Ishikawa (cell line): Measurements from ENCODE around the gene POU2F1.

ENCODE experiments used
- CEBPB ChIP-seq: IDR thresholded peaks from 2 replicates; pipeline ENCODE4 v1.6.1; 2012
- CREB1 ChIP-seq: IDR thresholded peaks from 2 replicates; pipeline ENCODE4 v1.6.1; 2012; ENCODE audit warnings: low read depth
- EGR1 ChIP-seq: IDR thresholded peaks from 2 replicates; pipeline ENCODE4 v1.6.1; 2012
- EP300 ChIP-seq: IDR thresholded peaks from 2 replicates; pipeline ENCODE4 v1.6.1; 2012; ENCODE audit warnings: borderline replicate concordance
- FOXM1 ChIP-seq: IDR thresholded peaks from 2 replicates; pipeline ENCODE4 v1.6.1; 2012; ENCODE audit warnings: low read depth, borderline replicate concordance
- MAX ChIP-seq: IDR thresholded peaks from 2 replicates; pipeline ENCODE4 v1.6.1; 2012
- NFIC ChIP-seq: IDR thresholded peaks from 2 replicates; pipeline ENCODE4 v1.6.1; 2012
- RAD21 ChIP-seq: IDR thresholded peaks from 2 replicates; pipeline ENCODE4 v1.6.1; 2012; ENCODE audit warnings: low read depth
- REST ChIP-seq: IDR thresholded peaks from 2 replicates; pipeline ENCODE4 v1.6.1; 2012; ENCODE audit warnings: low read depth, mild to moderate bottlenecking
- TAF1 ChIP-seq: IDR thresholded peaks from 2 replicates; pipeline ENCODE4 v1.6.1; 2012; ENCODE audit warnings: low read depth, mild to moderate bottlenecking
- TCF12 ChIP-seq: IDR thresholded peaks from 2 replicates; pipeline ENCODE4 v1.6.1; 2012; ENCODE audit warnings: low read depth
- TEAD4 ChIP-seq: IDR thresholded peaks from 2 replicates; pipeline ENCODE4 v1.6.1; 2012
- USF1 ChIP-seq: IDR thresholded peaks from 2 replicates; pipeline ENCODE4 v1.6.1; 2012
- YY1 ChIP-seq: IDR thresholded peaks from 2 replicates; pipeline ENCODE4 v1.6.1; 2012; ENCODE audit warnings: low read depth
- ZBTB7A ChIP-seq: IDR thresholded peaks from 2 replicates; pipeline ENCODE4 v1.6.1; 2012; ENCODE audit warnings: low read depth

The POU2F1 gene

GRCh38 chr1:167455786-167456446, 235.2 kb downstream of the POU2F1 start:
- TF ChIP-seq FOXM1 (no peak), MAX (no peak), REST (no peak)

- TF ChIP-seq EGR1 (no peak), USF1 (no peak), NFIC (no peak), YY1 (no peak), RAD21 (no peak), ZBTB7A (no peak), TCF12 (no peak), EP300 (no peak), CEBPB (no peak), TAF1 (no peak), REST (no peak), CREB1 (no peak), TEAD4 (no peak), MAX (no peak), FOXM1 (no peak)
Observed at GRCh38 chr1:167456524-167456923, 235.8 kb downstream of the POU2F1 start.

GRCh38 chr1:167456926-167457325, 236.2 kb downstream of the POU2F1 start:
- TF ChIP-seq TCF12, result no peak
- TF ChIP-seq USF1, result no peak
- TF ChIP-seq CREB1, result no peak
- no peak for TF ChIP-seq RAD21
- TF ChIP-seq TAF1, result no peak
- TF ChIP-seq YY1, result no peak
- TF ChIP-seq EP300, result no peak
- no peak for TF ChIP-seq MAX
- TF ChIP-seq FOXM1, result no peak
- no peak for TF ChIP-seq CEBPB
- no peak for TF ChIP-seq TEAD4
- TF ChIP-seq ZBTB7A, result no peak
- TF ChIP-seq NFIC, result no peak
- no peak for TF ChIP-seq EGR1
- no peak for TF ChIP-seq REST

- TF ChIP-seq YY1 (no peak), CEBPB (no peak), TCF12 (no peak)
Observed at GRCh38 chr1:167457936-167458584, 237.4 kb downstream of the POU2F1 start.
